Subcutaneous adipose tissue (tissue), 4 donors: ENCODE results near the gene SRRM5. TPM values are rescaled to one million over a fixed set of nuclear protein-coding genes. Genes with fewer than 3 reads are reported as not detected.

Experiments used
- total RNA-seq, 4 donors: library from RNA; depleted of rRNA; stranded (reverse); fragments of >200 nt; gene quantifications; one replicate each; pipeline ENCODE4 v1.1.0, GENCODE V29; 2016
- TF ChIP-seq, protein P1 (sequence below): fragments of 450-650 bp; IDR thresholded peaks from one replicate; pipeline ENCODE4 v1.5.1; 2016; ENCODE audit warnings: low read depth, mild to moderate bottlenecking, control low read depth, antibody characterized with exemption, moderate library complexity

Gene SRRM5
- total RNA-seq, 4 donors from 2014 or later, result 0.33 to 0.66 (median 0.34) TPM; not detected in 1

- TF ChIP-seq, protein P1, sequence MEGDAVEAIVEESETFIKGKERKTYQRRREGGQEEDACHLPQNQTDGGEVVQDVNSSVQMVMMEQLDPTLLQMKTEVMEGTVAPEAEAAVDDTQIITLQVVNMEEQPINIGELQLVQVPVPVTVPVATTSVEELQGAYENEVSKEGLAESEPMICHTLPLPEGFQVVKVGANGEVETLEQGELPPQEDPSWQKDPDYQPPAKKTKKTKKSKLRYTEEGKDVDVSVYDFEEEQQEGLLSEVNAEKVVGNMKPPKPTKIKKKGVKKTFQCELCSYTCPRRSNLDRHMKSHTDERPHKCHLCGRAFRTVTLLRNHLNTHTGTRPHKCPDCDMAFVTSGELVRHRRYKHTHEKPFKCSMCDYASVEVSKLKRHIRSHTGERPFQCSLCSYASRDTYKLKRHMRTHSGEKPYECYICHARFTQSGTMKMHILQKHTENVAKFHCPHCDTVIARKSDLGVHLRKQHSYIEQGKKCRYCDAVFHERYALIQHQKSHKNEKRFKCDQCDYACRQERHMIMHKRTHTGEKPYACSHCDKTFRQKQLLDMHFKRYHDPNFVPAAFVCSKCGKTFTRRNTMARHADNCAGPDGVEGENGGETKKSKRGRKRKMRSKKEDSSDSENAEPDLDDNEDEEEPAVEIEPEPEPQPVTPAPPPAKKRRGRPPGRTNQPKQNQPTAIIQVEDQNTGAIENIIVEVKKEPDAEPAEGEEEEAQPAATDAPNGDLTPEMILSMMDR, result no peak
Observed at GRCh38 chr19:43581467-43581866, 30.4 kb upstream of the SRRM5 start.

DNA sequence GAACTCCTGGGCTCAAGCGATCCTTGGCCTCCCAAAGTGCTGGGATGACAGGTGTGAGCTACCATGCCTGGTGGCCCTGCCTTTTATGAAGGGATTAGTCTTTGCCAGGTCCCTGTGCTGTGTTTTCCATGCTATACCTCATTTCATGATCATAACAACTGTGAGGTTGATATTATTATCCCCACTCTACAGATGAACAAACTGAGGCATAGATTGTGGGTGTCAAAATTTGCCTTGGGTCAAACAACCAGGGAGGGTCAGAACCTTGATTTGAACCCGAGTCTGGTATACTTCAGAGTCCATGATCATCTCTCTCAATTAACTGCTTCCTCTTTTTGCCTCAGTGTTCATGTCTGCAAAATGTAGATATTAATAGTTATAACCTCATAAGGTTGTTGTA is 29.4 kb upstream of the SRRM5 start:
- TF ChIP-seq, protein P1, result no peak

DNA sequence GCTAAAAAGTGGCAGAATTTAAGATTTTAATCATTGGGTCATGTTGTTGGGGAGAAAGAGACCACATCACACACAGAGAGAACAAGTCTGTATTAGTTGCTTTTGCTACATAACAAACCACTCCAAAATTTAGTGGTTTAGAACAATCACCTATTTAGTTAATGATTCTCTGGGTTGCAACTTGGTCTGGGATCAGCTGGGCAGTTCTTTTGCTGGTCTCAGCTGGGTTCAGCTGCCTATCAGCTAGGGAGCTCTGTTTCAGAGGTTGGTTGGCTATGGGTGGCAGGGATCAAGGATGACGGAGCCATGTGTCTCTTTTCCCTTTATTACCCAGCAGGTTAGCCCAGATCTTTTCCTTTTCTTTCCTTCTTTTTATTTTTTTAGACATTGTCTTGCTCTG is 27.4 kb upstream of the SRRM5 start:
- TF ChIP-seq, protein P1, result no peak

DNA sequence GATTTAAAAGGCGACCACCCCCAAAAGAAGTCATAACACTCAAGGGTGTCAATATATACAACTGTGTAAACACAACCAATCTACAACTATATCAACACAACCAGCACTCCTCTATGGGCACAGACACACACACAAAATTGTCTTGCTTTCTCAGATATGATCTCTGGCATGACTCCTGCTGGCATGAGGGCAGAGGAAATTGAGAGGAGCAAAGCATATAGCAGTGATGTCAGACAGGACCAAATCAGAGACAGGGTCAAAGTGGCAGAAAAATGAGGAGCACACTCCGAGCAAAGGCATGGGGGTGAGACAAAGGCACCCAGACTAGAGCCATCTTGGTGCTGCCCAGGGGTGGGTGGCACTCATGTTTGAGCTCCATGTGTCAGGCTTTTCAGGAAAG is 25.5 kb upstream of the SRRM5 start:
- TF ChIP-seq, protein P1, result no peak

DNA sequence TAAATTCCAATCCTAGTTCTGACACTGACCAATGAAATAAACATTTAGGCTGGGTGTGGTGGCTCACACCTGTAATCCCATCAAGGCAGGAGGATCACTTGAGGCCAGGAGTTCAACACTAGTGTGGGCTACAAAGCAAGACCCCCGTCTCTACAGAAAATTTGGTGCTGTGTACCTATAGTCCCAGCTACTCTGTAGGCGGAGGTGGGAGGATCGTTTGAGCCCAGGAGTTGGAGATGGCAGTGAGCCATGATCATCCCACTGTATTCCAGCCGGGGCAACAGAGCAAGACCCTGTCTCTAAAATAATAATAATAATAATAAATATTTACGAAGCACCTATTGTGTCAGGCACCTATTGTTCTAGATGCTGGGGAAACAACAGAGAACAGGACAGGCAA is 22.6 kb upstream of the SRRM5 start:
- TF ChIP-seq, protein P1, result no peak

- TF ChIP-seq, protein P1, result no peak
Observed at GRCh38 chr19:43589678-43590077, 22.2 kb upstream of the SRRM5 start.

DNA sequence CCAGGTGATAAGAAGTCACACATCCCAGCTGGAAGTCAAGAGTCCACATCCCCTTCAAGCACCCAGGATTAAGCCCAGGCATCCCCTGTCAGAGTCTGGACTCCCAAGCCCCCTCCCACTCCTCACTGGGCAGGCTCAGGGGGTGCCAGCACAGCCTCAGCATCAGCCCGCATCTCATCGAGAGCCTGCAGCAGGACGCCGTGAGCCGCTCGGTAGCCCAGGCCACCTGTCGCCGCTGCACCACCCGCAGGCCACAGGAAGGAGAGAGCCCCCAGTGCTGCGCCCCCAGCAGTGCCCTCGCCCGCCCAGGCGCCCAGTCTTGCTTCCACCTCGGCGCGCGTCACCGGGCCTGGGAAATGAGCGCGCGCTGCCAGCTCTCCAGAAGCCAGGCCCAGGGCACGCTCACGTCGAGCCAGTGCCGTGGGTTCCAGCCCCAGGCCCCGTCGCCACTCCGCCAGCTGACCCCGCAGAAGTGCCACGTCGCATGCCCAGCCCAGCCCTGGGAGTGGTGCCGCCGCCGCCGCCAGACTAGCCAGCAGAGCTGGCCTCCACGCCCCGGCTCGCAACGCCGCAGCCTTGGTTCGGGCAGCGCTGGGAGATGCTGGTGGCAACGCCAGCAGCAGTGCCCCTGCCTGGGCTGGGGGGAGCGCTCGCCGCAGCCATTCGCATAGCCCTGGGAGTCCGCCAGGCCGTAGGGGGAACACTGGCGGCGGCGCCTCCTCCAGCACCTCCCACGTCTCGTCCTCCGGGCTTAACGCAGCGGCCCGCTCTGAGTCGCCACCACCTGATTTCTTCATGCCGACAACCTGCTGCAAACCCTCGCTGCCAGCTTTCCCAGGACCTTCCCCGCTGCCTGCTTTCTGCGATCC is 19.8 kb upstream of the SRRM5 start:
- TF ChIP-seq, protein P1, result no peak
